Measurements from ENCODE around the gene HSPA14. TPM values are rescaled to one million over a fixed set of nuclear protein-coding genes. Genes with fewer than 3 reads are reported as not detected.

HSPA14 gene
- total RNA-seq, 6 experiments from 2014 or later, result 10.7 to 13.7 (median 13.3) TPM

GRCh38 chr10:14911801-14912200 lies 73.7 kb downstream of the HSPA14 start:
- TF ChIP-seq CTCF (IDR thresholded peaks at IDR 0.05), result no peak
- DNase-seq, result no peak
- Mint-ChIP-seq H3K36me3 (ENCODE audit: low read depth) (peaks cover 77% of the 10 kb centered on the region), H3K9me3 (peaks cover 7% of the 10 kb centered on the region; the same call in 1 of the 2 replicates), H3K27me3 (ENCODE audit: insufficient read depth) (no peaks in the 10 kb centered on the region; the same call in 1 of the 2 replicates), H3K4me3 (no peak overlapping the region), H3K4me1 (ENCODE audit: low read depth) (0 out of 2 replicates have a peak, but pooled peaks cover 6% of the 10 kb centered on the region), H3K27ac (no peak overlapping the region)

- Mint-ChIP-seq H3K27me3 (ENCODE audit: insufficient read depth) (no peaks in the 10 kb centered on the region; the same call in 1 of the 2 replicates), H3K4me1 (ENCODE audit: low read depth) (no peaks in the 10 kb centered on the region), H3K9me3 (peaks cover 21% of the 10 kb centered on the region), H3K4me3 (no peak overlapping the region), H3K27ac (no peak overlapping the region), H3K36me3 (ENCODE audit: low read depth) (peaks cover 93% of the 10 kb centered on the region)
- TF ChIP-seq CTCF (IDR thresholded peaks at IDR 0.05), result no peak
- DNase-seq, result no peak
Measured at GRCh38 chr10:14916600-14916999, 78.5 kb downstream of the HSPA14 start.

GRCh38 chr10:14917827-14918226 lies 79.7 kb downstream of the HSPA14 start:
- no peak for DNase-seq
- H3K36me3 Mint-ChIP-seq (ENCODE audit: low read depth), result peaks cover 92% of the 10 kb centered on the region
- H3K4me3 Mint-ChIP-seq, result no peak overlapping the region
- H3K4me1 Mint-ChIP-seq (ENCODE audit: low read depth), result no peaks in the 10 kb centered on the region
- TF ChIP-seq CTCF (IDR thresholded peaks at IDR 0.05), result no peak
- no peak overlapping the region for H3K27ac Mint-ChIP-seq
- H3K27me3 Mint-ChIP-seq (ENCODE audit: insufficient read depth), result no peaks in the 10 kb centered on the region; the same call in 1 of the 2 replicates
- H3K9me3 Mint-ChIP-seq, result peaks cover 21% of the 10 kb centered on the region

GRCh38 chr10:14918964-14919363 lies 80.9 kb downstream of the HSPA14 start:
- TF ChIP-seq CTCF (IDR thresholded peaks at IDR 0.05), result no peak
- H3K27me3 Mint-ChIP-seq (ENCODE audit: insufficient read depth), result no peaks in the 10 kb centered on the region; the same call in 1 of the 2 replicates
- no peak overlapping the region for H3K4me3 Mint-ChIP-seq
- H3K4me1 Mint-ChIP-seq (ENCODE audit: low read depth), result no peaks in the 10 kb centered on the region
- H3K27ac Mint-ChIP-seq, result no peak overlapping the region
- no peak for DNase-seq
- peaks cover 21% of the 10 kb centered on the region for H3K9me3 Mint-ChIP-seq
- peaks cover 82% of the 10 kb centered on the region for H3K36me3 Mint-ChIP-seq (ENCODE audit: low read depth)

Other genes with a start within 250 kb of the HSPA14 start
- gene FAM107B, start 63.4 kb upstream of the HSPA14 start, total RNA-seq (2021; fragmentation: NEBNext Ultra II Directional; extraction: Animal tissue kit (Norgen Biotek cat#: 25700)), result 10 to 100 TPM; 18.7 to 43.8 (median 40.0) TPM
- gene CDNF, start 269 bp upstream of the HSPA14 start, total RNA-seq (2021; fragmentation: NEBNext Ultra II Directional; extraction: Animal tissue kit (Norgen Biotek cat#: 25700)), result 1 to 10 TPM in 2 of 6 experiments, under 1 TPM in 4; 0.52 to 1.5 (median 0.97) TPM
- 10 to 100 TPM; 11.0 to 14.5 (median 12.4) TPM for gene MSANTD7, start within 50 bp of the HSPA14 start, total RNA-seq (2021; fragmentation: NEBNext Ultra II Directional; extraction: Animal tissue kit (Norgen Biotek cat#: 25700))
- gene SUV39H2, start 40.6 kb downstream of the HSPA14 start, total RNA-seq (2021; fragmentation: NEBNext Ultra II Directional; extraction: Animal tissue kit (Norgen Biotek cat#: 25700)), result 10 to 100 TPM in 5 of 6 experiments, 1 to 10 TPM in 1; 8.6 to 18.1 (median 13.9) TPM
- 1 to 10 TPM; 4.6 to 6.8 (median 5.6) TPM for gene DCLRE1C, start 115.8 kb downstream of the HSPA14 start, total RNA-seq (2021; fragmentation: NEBNext Ultra II Directional; extraction: Animal tissue kit (Norgen Biotek cat#: 25700))
- under 1 TPM in 2 of 6 experiments, not detected in 4; 0.30 to 0.57 TPM for gene MEIG1, start 121.1 kb downstream of the HSPA14 start, total RNA-seq (2021; fragmentation: NEBNext Ultra II Directional; extraction: Animal tissue kit (Norgen Biotek cat#: 25700))
- gene OLAH, start 205.6 kb downstream of the HSPA14 start, total RNA-seq (2021; fragmentation: NEBNext Ultra II Directional; extraction: Animal tissue kit (Norgen Biotek cat#: 25700)), result not detected